Panc1 (cell line): ENCODE measurements around the gene PARD3. TPM values are rescaled to one million over a fixed set of nuclear protein-coding genes. Genes with fewer than 3 reads are reported as not detected.

Source experiments
- ATAC-seq: fragments of 200-7000 bp; cut with Tn5 transposase; 2 replicates; pipeline ENCODE4 v1.9.1; 2020; ENCODE audit warnings: mild to moderate bottlenecking, moderate library complexity
- BruUV-seq: library from RNA; stranded (reverse); fragments of 400-500 nt; replicated peaks from 2 replicates; lab custom pipeline; 2021; lab: Mats Ljungman, UMichigan
- CTCF ChIA-PET: fragments of 300-600 bp; sonication (Branson Sonifier 250); formaldehyde crosslinking; loops from one replicate; lab custom pipeline; 2022; ENCODE audit warnings: antibody characterized with exemption; lab: Charles Lee
- POLR2A ChIA-PET: fragments of 300-600 bp; sonication (Branson Sonifier 250); formaldehyde crosslinking; loops from one replicate; lab custom pipeline; 2022; ENCODE audit warnings: antibody characterized with exemption; lab: Charles Lee
- DNase-seq: peaks from one replicate; pipeline ENCODE4 v3.0.0-alpha.2; 2010; ENCODE audit warnings: low read depth, low spot score
- H3K27ac ChIP-seq: 2 replicates; pipeline ENCODE4 v1.5.1; 2011; ENCODE audit warnings: mild to moderate bottlenecking, low read length, inconsistent platforms
- H3K27me3 ChIP-seq: fragments of 200-500 bp; sonication (Bioruptor generic); 2 replicates; pipeline ENCODE4 v1.6.0; 2014; ENCODE audit warnings: low read length, inconsistent platforms; ENCODE audit not compliant: control insufficient read depth, insufficient read depth
- H3K36me3 ChIP-seq: fragments of 200-500 bp; sonication (Bioruptor generic); 2 replicates; pipeline ENCODE4 v1.5.1; 2014; ENCODE audit warnings: inconsistent platforms, mild to moderate bottlenecking, low read length, moderate library complexity; ENCODE audit not compliant: control insufficient read depth, insufficient read depth
- H3K4me1 ChIP-seq: 2 replicates; pipeline ENCODE4 v1.5.1; 2011; ENCODE audit warnings: inconsistent platforms, mild to moderate bottlenecking, low read length, moderate library complexity; ENCODE audit not compliant: control insufficient read depth, insufficient read depth
- H3K4me3 ChIP-seq, 2 experiments: 2 replicates each; pipeline ENCODE4 v1.5.1; 2011 to 2012; ENCODE audit warnings: low read depth in 2 of 2, low read length in 2 of 2, mild to moderate bottlenecking in 2 of 2, inconsistent platforms in 1 of 2, moderate library complexity in 1 of 2
- H3K9me3 ChIP-seq: fragments of 200-500 bp; sonication (Bioruptor generic); 2 replicates; pipeline ENCODE4 v1.5.1; 2014; ENCODE audit warnings: low read depth, mild to moderate bottlenecking, inconsistent platforms, low read length, moderate library complexity; ENCODE audit not compliant: control insufficient read depth, insufficient read depth
- POLR2AphosphoS5 ChIP-seq: IDR thresholded peaks from 2 replicates; pipeline ENCODE4 v1.6.1; 2012; ENCODE audit warnings: mild to moderate bottlenecking, low read depth, low read length, moderate library complexity
- SIN3A ChIP-seq: IDR thresholded peaks from 2 replicates; pipeline ENCODE4 v1.6.1; 2012; ENCODE audit warnings: low read depth, mild to moderate bottlenecking, low read length, moderate library complexity, borderline replicate concordance; ENCODE audit not compliant: insufficient read depth
- TCF7L2 ChIP-seq: IDR thresholded peaks from 2 replicates; pipeline ENCODE4 v1.6.1; 2011; ENCODE audit warnings: mild to moderate bottlenecking, low read depth, low read length, inconsistent platforms
- in situ Hi-C: cut with HindIII; loops from 2 replicates; pipeline ENCODE4 v1.10.0; 2016; ENCODE audit warnings: low sequenced_read_pairs, low pct_unique_long_range_greater_than_20kb
- intact Hi-C: fragments of 100-400 bp; cut with micrococcal nuclease; formaldehyde crosslinking; loops from one replicate; pipeline ENCODE4 v1.10.0; 2022; ENCODE audit not compliant: unreplicated experiment
- total RNA-seq: library from RNA; stranded (reverse); gene quantifications from one replicate; pipeline ENCODE4 v1.2.1, GENCODE V29; 2021; ENCODE audit not compliant: unreplicated experiment
- TF ChIP-seq, protein P1 (sequence below), 2 experiments: IDR thresholded peaks; 2 replicates each; pipeline ENCODE4 v1.6.1; 2011 to 2012; ENCODE audit warnings: low read depth in 2 of 2, control low read depth in 1 of 2, low read length in 1 of 2, mild to moderate bottlenecking in 1 of 2, moderate library complexity in 1 of 2; ENCODE audit not compliant: insufficient read depth in 1 of 2
- TF ChIP-seq, protein P2 (sequence below): fragments of 450-650 bp; IDR thresholded peaks from 2 replicates; pipeline ENCODE4 v1.5.1; 2017; ENCODE audit warnings: mild to moderate bottlenecking

Gene PARD3
- total RNA-seq, 1 experiment from 2014 or later, result 29.8 TPM

DNA sequence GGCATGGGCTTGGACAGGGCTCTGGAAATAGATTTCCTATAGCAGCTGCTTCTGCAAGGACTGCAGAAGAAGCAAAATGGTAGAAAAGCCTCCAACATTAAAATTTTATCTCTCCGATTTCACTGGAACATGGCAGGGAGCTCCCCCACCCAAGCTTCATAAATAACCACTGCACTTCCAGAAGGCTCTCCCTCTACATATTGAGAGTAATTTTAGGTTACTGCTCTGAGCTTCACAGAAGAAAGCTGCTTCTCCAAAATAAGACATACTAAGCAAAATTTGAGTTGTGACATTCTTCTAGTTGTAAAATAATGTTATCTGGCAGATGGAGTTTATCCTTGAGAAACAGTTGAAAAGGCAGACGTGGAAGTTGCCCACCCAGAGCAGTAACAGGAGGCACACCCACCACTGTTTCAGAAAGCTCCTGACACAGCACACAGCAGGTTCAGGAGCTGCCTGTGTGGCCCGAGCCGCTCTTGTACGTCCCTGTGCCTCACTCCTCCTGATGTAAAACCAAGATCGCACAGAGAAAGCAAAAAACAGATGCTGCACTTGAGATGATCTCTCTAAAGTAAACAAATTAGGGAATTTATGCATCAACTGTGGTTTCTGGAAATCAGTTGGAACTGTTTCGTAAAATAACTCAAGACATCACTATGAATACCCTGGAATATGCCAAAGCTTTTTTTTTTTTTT is 621.0 kb downstream of the PARD3 start:
- ChIA-PET CTCF (no interaction called here), POLR2A (no interaction called here)
- TF ChIP-seq TCF7L2 (no peak), SIN3A (no peak), POLR2AphosphoS5 (no peak)
- TF ChIP-seq, protein P1, sequence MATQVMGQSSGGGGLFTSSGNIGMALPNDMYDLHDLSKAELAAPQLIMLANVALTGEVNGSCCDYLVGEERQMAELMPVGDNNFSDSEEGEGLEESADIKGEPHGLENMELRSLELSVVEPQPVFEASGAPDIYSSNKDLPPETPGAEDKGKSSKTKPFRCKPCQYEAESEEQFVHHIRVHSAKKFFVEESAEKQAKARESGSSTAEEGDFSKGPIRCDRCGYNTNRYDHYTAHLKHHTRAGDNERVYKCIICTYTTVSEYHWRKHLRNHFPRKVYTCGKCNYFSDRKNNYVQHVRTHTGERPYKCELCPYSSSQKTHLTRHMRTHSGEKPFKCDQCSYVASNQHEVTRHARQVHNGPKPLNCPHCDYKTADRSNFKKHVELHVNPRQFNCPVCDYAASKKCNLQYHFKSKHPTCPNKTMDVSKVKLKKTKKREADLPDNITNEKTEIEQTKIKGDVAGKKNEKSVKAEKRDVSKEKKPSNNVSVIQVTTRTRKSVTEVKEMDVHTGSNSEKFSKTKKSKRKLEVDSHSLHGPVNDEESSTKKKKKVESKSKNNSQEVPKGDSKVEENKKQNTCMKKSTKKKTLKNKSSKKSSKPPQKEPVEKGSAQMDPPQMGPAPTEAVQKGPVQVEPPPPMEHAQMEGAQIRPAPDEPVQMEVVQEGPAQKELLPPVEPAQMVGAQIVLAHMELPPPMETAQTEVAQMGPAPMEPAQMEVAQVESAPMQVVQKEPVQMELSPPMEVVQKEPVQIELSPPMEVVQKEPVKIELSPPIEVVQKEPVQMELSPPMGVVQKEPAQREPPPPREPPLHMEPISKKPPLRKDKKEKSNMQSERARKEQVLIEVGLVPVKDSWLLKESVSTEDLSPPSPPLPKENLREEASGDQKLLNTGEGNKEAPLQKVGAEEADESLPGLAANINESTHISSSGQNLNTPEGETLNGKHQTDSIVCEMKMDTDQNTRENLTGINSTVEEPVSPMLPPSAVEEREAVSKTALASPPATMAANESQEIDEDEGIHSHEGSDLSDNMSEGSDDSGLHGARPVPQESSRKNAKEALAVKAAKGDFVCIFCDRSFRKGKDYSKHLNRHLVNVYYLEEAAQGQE (IDR thresholded peaks at IDR 0.05; ENCODE audit: insufficient read depth in 1 of 2, low read depth in 2 of 2, low read length in 1 of 2), result no peak
- TF ChIP-seq, protein P2, sequence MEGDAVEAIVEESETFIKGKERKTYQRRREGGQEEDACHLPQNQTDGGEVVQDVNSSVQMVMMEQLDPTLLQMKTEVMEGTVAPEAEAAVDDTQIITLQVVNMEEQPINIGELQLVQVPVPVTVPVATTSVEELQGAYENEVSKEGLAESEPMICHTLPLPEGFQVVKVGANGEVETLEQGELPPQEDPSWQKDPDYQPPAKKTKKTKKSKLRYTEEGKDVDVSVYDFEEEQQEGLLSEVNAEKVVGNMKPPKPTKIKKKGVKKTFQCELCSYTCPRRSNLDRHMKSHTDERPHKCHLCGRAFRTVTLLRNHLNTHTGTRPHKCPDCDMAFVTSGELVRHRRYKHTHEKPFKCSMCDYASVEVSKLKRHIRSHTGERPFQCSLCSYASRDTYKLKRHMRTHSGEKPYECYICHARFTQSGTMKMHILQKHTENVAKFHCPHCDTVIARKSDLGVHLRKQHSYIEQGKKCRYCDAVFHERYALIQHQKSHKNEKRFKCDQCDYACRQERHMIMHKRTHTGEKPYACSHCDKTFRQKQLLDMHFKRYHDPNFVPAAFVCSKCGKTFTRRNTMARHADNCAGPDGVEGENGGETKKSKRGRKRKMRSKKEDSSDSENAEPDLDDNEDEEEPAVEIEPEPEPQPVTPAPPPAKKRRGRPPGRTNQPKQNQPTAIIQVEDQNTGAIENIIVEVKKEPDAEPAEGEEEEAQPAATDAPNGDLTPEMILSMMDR, result no peak
- H3K9me3 ChIP-seq, result no peaks in the 10 kb centered on the region
- ATAC-seq (no peak), DNase-seq (no peak)
- intact Hi-C loops (no loop called here), in situ Hi-C loops (no loop called here)
- H3K4me3 ChIP-seq, result no peak overlapping the region
- no peaks in the 10 kb centered on the region for H3K27me3 ChIP-seq
- no peak overlapping the region for H3K27ac ChIP-seq
- H3K4me1 ChIP-seq, result no peaks in the 10 kb centered on the region
- H3K36me3 ChIP-seq, result no peaks in the 10 kb centered on the region
- no TSS peak for BruUV-seq

DNA sequence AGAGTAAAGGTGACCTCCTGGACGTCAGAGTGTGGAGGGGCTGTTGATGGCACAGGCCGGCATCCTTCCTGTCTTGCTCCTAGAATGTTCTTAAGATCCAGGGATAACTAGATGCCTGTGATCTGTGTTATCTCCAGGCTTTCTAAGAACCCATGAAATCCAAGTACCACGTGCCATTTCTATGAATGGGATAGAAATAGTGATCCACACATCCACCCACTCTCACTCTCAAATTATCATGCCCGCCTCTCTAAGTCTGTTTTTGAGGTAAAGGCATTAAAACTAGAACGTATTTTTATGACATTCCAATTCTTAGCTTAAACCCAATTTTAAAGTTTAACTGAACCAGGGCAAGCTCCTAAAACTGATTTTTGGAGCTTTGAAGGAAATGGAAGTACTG is 622.5 kb downstream of the PARD3 start:
- H3K4me1 ChIP-seq, result no peaks in the 10 kb centered on the region
- H3K27me3 ChIP-seq, result no peaks in the 10 kb centered on the region
- ChIA-PET CTCF (no interaction called here), POLR2A (no interaction called here)
- H3K4me3 ChIP-seq, result no peak overlapping the region
- no peak for DNase-seq
- in situ Hi-C loops, result no loop called here
- intact Hi-C loops, result no loop called here
- no peak overlapping the region for H3K27ac ChIP-seq
- ATAC-seq, result no peak
- H3K9me3 ChIP-seq, result no peaks in the 10 kb centered on the region
- H3K36me3 ChIP-seq, result no peaks in the 10 kb centered on the region
- no TSS peak for BruUV-seq
- no peak for TF ChIP-seq TCF7L2
- TF ChIP-seq POLR2AphosphoS5, result no peak
- TF ChIP-seq SIN3A, result no peak
- TF ChIP-seq, protein P2, result no peak
- TF ChIP-seq, protein P1 (IDR thresholded peaks at IDR 0.05; ENCODE audit: insufficient read depth in 1 of 2, low read depth in 2 of 2, low read length in 1 of 2), result no peak
